ENCODE results near the gene MYO10. TPM values are rescaled to one million over a fixed set of nuclear protein-coding genes. Genes with fewer than 3 reads are reported as not detected.

Gene MYO10
- total RNA-seq, 2 donors from 2014 or later = not detected

GRCh38 chr5:16737620-16738364, 198.3 kb downstream of the MYO10 start:
- no peaks in the 10 kb centered on the region for H3K4me1 Mint-ChIP-seq (ENCODE audit: low read depth in 2 of 2)
- no peaks in the 10 kb centered on the region for H3K36me3 Mint-ChIP-seq
- H3K4me3 Mint-ChIP-seq = no peak overlapping the region
- no peaks in the 10 kb centered on the region for H3K9me3 Mint-ChIP-seq
- no peak for DNase-seq (ENCODE audit: low spot score)
- H3K27me3 Mint-ChIP-seq = peaks cover 0 to 13% of the 10 kb centered on the region in 2 donors
- H3K27ac Mint-ChIP-seq = no peak overlapping the region
- peak in 1 of 2 donors; percentile 57 for ATAC-seq

- ATAC-seq (no peak), DNase-seq (ENCODE audit: low spot score) (no peak)
- H3K27me3 Mint-ChIP-seq = peaks cover 0 to 13% of the 10 kb centered on the region in 2 donors
- H3K36me3 Mint-ChIP-seq = no peaks in the 10 kb centered on the region
- H3K4me1 Mint-ChIP-seq (ENCODE audit: low read depth in 2 of 2) = no peaks in the 10 kb centered on the region
- no peaks in the 10 kb centered on the region for H3K9me3 Mint-ChIP-seq
- no peak overlapping the region for H3K27ac Mint-ChIP-seq
- H3K4me3 Mint-ChIP-seq = no peak overlapping the region
Observed at GRCh38 chr5:16737209-16737608, 198.9 kb downstream of the MYO10 start.

- Mint-ChIP-seq H3K4me3 (no peak overlapping the region), H3K4me1 (ENCODE audit: low read depth in 2 of 2) (no peaks in the 10 kb centered on the region), H3K36me3 (no peaks in the 10 kb centered on the region), H3K27ac (no peak overlapping the region), H3K9me3 (no peaks in the 10 kb centered on the region), H3K27me3 (peaks cover 0 to 13% of the 10 kb centered on the region in 2 donors)
- ATAC-seq (no peak), DNase-seq (ENCODE audit: low spot score) (no peak)
Observed at GRCh38 chr5:16736158-16736995, 199.7 kb downstream of the MYO10 start.

- no peak overlapping the region for H3K27ac Mint-ChIP-seq
- no peak for ATAC-seq
- no peaks in the 10 kb centered on the region for H3K36me3 Mint-ChIP-seq
- no peaks in the 10 kb centered on the region for H3K4me1 Mint-ChIP-seq (ENCODE audit: low read depth in 2 of 2)
- H3K9me3 Mint-ChIP-seq = no peaks in the 10 kb centered on the region
- DNase-seq (ENCODE audit: low spot score) = no peak
- H3K27me3 Mint-ChIP-seq = peaks cover 0 to 13% of the 10 kb centered on the region in 2 donors
- H3K4me3 Mint-ChIP-seq = no peak overlapping the region
Observed at GRCh38 chr5:16735101-16736060, 200.7 kb downstream of the MYO10 start.

- ATAC-seq (no peak), DNase-seq (ENCODE audit: low spot score) (no peak)
- Mint-ChIP-seq H3K27me3 (peaks cover 0 to 8% of the 10 kb centered on the region in 2 donors), H3K9me3 (no peaks in the 10 kb centered on the region), H3K4me3 (no peak overlapping the region), H3K4me1 (ENCODE audit: low read depth in 2 of 2) (no peaks in the 10 kb centered on the region), H3K27ac (no peak overlapping the region), H3K36me3 (peaks cover 4% of the 10 kb centered on the region)
Observed at GRCh38 chr5:16733331-16734006, 202.6 kb downstream of the MYO10 start.

GRCh38 chr5:16732356-16732755, 203.7 kb downstream of the MYO10 start:
- Mint-ChIP-seq H3K27ac (no peak overlapping the region), H3K9me3 (no peaks in the 10 kb centered on the region), H3K36me3 (peaks cover 4% of the 10 kb centered on the region), H3K4me3 (no peak overlapping the region), H3K4me1 (ENCODE audit: low read depth in 2 of 2) (no peaks in the 10 kb centered on the region), H3K27me3 (peaks cover 0 to 4% of the 10 kb centered on the region in 2 donors)
- DNase-seq (ENCODE audit: low spot score) (no peak), ATAC-seq (no peak)

GRCh38 chr5:16727755-16728325, 208.2 kb downstream of the MYO10 start:
- Mint-ChIP-seq H3K27me3 (no peaks in the 10 kb centered on the region), H3K4me3 (no peak overlapping the region), H3K36me3 (peaks cover 4% of the 10 kb centered on the region), H3K4me1 (ENCODE audit: low read depth in 2 of 2) (peaks cover 0 to 4% of the 10 kb centered on the region in 2 donors), H3K9me3 (peaks cover 4% of the 10 kb centered on the region), H3K27ac (no peak overlapping the region)
- DNase-seq (ENCODE audit: low spot score) (no peak), ATAC-seq (no peak)

- Mint-ChIP-seq H3K27me3 (peaks cover 0 to 4% of the 10 kb centered on the region in 2 donors), H3K9me3 (peaks cover 4% of the 10 kb centered on the region), H3K36me3 (peaks cover 4% of the 10 kb centered on the region), H3K4me1 (ENCODE audit: low read depth in 2 of 2) (peaks cover 0 to 4% of the 10 kb centered on the region in 2 donors), H3K4me3 (no peak overlapping the region), H3K27ac (no peak overlapping the region)
- ATAC-seq (no peak), DNase-seq (ENCODE audit: low spot score) (no peak)
Observed at GRCh38 chr5:16726538-16726946, 209.5 kb downstream of the MYO10 start.

- Mint-ChIP-seq H3K4me3 (no peak overlapping the region), H3K36me3 (peaks cover 4% of the 10 kb centered on the region), H3K9me3 (peaks cover 4% of the 10 kb centered on the region), H3K4me1 (ENCODE audit: low read depth in 2 of 2) (peaks cover 0 to 4% of the 10 kb centered on the region in 2 donors), H3K27ac (no peak overlapping the region), H3K27me3 (peaks cover 0 to 4% of the 10 kb centered on the region in 2 donors)
- no peak for ATAC-seq
- DNase-seq (ENCODE audit: low spot score) = no peak
Observed at GRCh38 chr5:16725575-16725974, 210.5 kb downstream of the MYO10 start.

- Mint-ChIP-seq H3K27ac (no peak overlapping the region), H3K27me3 (peaks cover 0 to 4% of the 10 kb centered on the region in 2 donors), H3K4me1 (ENCODE audit: low read depth in 2 of 2) (peaks cover 0 to 4% of the 10 kb centered on the region in 2 donors), H3K4me3 (no peak overlapping the region), H3K36me3 (no peaks in the 10 kb centered on the region), H3K9me3 (peaks cover 4% of the 10 kb centered on the region)
- no peak for ATAC-seq
- no peak for DNase-seq (ENCODE audit: low spot score)
Observed at GRCh38 chr5:16723821-16724220, 212.3 kb downstream of the MYO10 start.

GRCh38 chr5:16722097-16722495, 214.0 kb downstream of the MYO10 start:
- peaks cover 0 to 4% of the 10 kb centered on the region in 2 donors for H3K4me1 Mint-ChIP-seq (ENCODE audit: low read depth in 2 of 2)
- DNase-seq (ENCODE audit: low spot score) (no peak), ATAC-seq (no peak)
- H3K36me3 Mint-ChIP-seq = no peaks in the 10 kb centered on the region
- H3K27ac Mint-ChIP-seq = no peak overlapping the region
- H3K27me3 Mint-ChIP-seq = peaks cover 0 to 4% of the 10 kb centered on the region in 2 donors
- H3K9me3 Mint-ChIP-seq = peaks cover 4% of the 10 kb centered on the region
- no peak overlapping the region for H3K4me3 Mint-ChIP-seq

- Mint-ChIP-seq H3K27me3 (peaks cover 0 to 4% of the 10 kb centered on the region in 2 donors), H3K36me3 (no peaks in the 10 kb centered on the region), H3K4me1 (ENCODE audit: low read depth in 2 of 2) (peaks cover 0 to 4% of the 10 kb centered on the region in 2 donors), H3K4me3 (no peak overlapping the region), H3K9me3 (peaks cover 4% of the 10 kb centered on the region), H3K27ac (no peak overlapping the region)
- DNase-seq (ENCODE audit: low spot score) = no peak
- ATAC-seq = no peak
Observed at GRCh38 chr5:16721151-16722096, 214.7 kb downstream of the MYO10 start.

Measured in natural killer cell treated with Interleukin-12 subunit alpha and Interleukin-12 subunit beta and Interleukin-15 and Interleukin-18, amount 100 ng/mL, for 72 hours (primary cell).